Gastroesophageal sphincter (tissue), 3 donors: ENCODE results near the gene PDE8A.

Source experiments
- CTCF ChIP-seq, 4 experiments: fragments of 200-600 bp in 2 of 4; fragments of 450-650 bp in 2 of 4; sonication (generic) in 1 of 4; IDR thresholded peaks; one replicate each; pipeline ENCODE4 v1.5.1; 2017 to 2019; ENCODE audit warnings: antibody characterized with exemption in 4 of 4, mild to moderate bottlenecking in 2 of 4, moderate library complexity in 2 of 4
- EP300 ChIP-seq: sonication (generic); formaldehyde crosslinking; IDR thresholded peaks from one replicate; pipeline ENCODE4 v1.6.1; 2017; ENCODE audit warnings: antibody characterized with exemption, mild to moderate bottlenecking
- POLR2A ChIP-seq, 2 donors: fragments of 450-650 bp; IDR thresholded peaks; one replicate each; pipeline ENCODE4 v1.6.1; 2017; ENCODE audit warnings: antibody characterized with exemption in 2 of 2, mild to moderate bottlenecking in 2 of 2, moderate library complexity in 1 of 2

- no peak for TF ChIP-seq CTCF (IDR thresholded peaks at IDR 0.05)
- no peak for TF ChIP-seq POLR2A (IDR thresholded peaks at IDR 0.05)
- TF ChIP-seq EP300 = no peak
Measured at GRCh38 chr15:85128621-85129020, 147.0 kb downstream of the PDE8A start.
